Metanephros (tissue), 2 donors: ENCODE results near the gene DNPEP. TPM values are rescaled to one million over a fixed set of nuclear protein-coding genes. Genes with fewer than 3 reads are reported as not detected.

ENCODE experiments used
- small RNA-seq: library from RNA; depleted of rRNA; stranded (forward); fragments of <200 nt; gene quantifications from one replicate; pipeline ENCODE3, GENCODE V24; 2014; ENCODE audit warnings: low replicate concordance
- total RNA-seq: library from RNA; depleted of rRNA; stranded (reverse); fragments of >200 nt; gene quantifications from one replicate; pipeline ENCODE4 v1.2.3, GENCODE V29; 2014

DNPEP gene
- total RNA-seq: 64.8 TPM

GRCh38 chr2:219387306-219388120 lies at the start of gene DNPEP:
Gene DNPEP (minus strand): TSS chr2:219387912. CDS start chr2:219387794, 118 bp downstream.

GRCh38 chr2:219434718-219435525 lies 47.2 kb upstream of the DNPEP start, which contains the start of gene SPEG:
Gene SPEG (plus strand): TSS chr2:219434843. CDS start chr2:219434978, 135 bp downstream.

GRCh38 chr2:219418155-219419011 lies 30.7 kb upstream of the DNPEP start, which contains the start of gene DES:
Gene DES (plus strand): TSS chr2:219418377. CDS start chr2:219418463, 86 bp downstream.

GRCh38 chr2:219332542-219332941 lies 55.2 kb downstream of the DNPEP start, which contains the start of gene RESP18:
Gene RESP18 (minus strand): TSS chr2:219332744.

Small RNA genes within 50 kb of the gene (small RNA-seq; reads per million reads assigned to genes)
- gene AC053503.3: not detected

Other genes starting within 250 kb of the DNPEP start
- 15.2 TPM for gene NHEJ1, start 227.1 kb downstream of the DNPEP start, total RNA-seq
- gene SLC23A3, start 217.9 kb downstream of the DNPEP start, total RNA-seq: 6.9 TPM
- 39.4 TPM for gene CNPPD1, start 211.0 kb downstream of the DNPEP start, total RNA-seq
- gene RETREG2, start 209.6 kb downstream of the DNPEP start, total RNA-seq: 64.3 TPM
- gene ZFAND2B, start 181.1 kb downstream of the DNPEP start, total RNA-seq: 27.9 TPM
- gene ABCB6, start 169.0 kb downstream of the DNPEP start, total RNA-seq: 28.1 TPM
- gene ATG9A, start 158.3 kb downstream of the DNPEP start, total RNA-seq: 53.7 TPM
- gene ANKZF1, start 158.1 kb downstream of the DNPEP start, total RNA-seq: 51.6 TPM
- 15.2 TPM for gene GLB1L, start 142.5 kb downstream of the DNPEP start, total RNA-seq
- 24.2 TPM for gene STK16, start 142.4 kb downstream of the DNPEP start, total RNA-seq
- not detected for gene TUBA4B, start 134.7 kb downstream of the DNPEP start, total RNA-seq
- 16.5 TPM for gene TUBA4A, start 134.0 kb downstream of the DNPEP start, total RNA-seq
- gene DNAJB2, start 108.5 kb downstream of the DNPEP start, total RNA-seq: 56.4 TPM
- gene PTPRN, start 78.5 kb downstream of the DNPEP start, total RNA-seq: 0.88 TPM
- gene RESP18, start 55.2 kb downstream of the DNPEP start, total RNA-seq: not detected
- 582 TPM for gene DES, start 30.5 kb upstream of the DNPEP start, total RNA-seq
- 39.6 TPM for gene SPEG, start 46.9 kb upstream of the DNPEP start, total RNA-seq
- 31.6 TPM for gene GMPPA, start 111.0 kb upstream of the DNPEP start, total RNA-seq
- 0.18 TPM for gene ASIC4, start 126.6 kb upstream of the DNPEP start, total RNA-seq
- gene CHPF, start 155.9 kb upstream of the DNPEP start, total RNA-seq: 90.4 TPM
- gene TMEM198, start 156.1 kb upstream of the DNPEP start, total RNA-seq: 4.6 TPM
- 146 TPM for gene OBSL1, start 183.6 kb upstream of the DNPEP start, total RNA-seq
- gene INHA, start 184.4 kb upstream of the DNPEP start, total RNA-seq: 0.58 TPM
- gene STK11IP, start 209.9 kb upstream of the DNPEP start, total RNA-seq: 26.2 TPM
- gene SLC4A3, start 239.7 kb upstream of the DNPEP start, total RNA-seq: 8.3 TPM